HepG2 (cell line): Measurements from ENCODE around the gene DSE. TPM values are rescaled to one million over a fixed set of nuclear protein-coding genes. Genes with fewer than 3 reads are reported as not detected.

Source experiments
- ATAC-seq: fragments of 200-7000 bp; cut with Tn5 transposase; 3 replicates; pipeline ENCODE4 v1.9.1; 2020; ENCODE audit warnings: mild to moderate bottlenecking, moderate library complexity
- BruUV-seq: library from RNA; stranded (reverse); fragments of 400-500 nt; replicated peaks from 2 replicates; lab custom pipeline; 2021; lab: Mats Ljungman, UMichigan
- CTCF ChIA-PET: fragments of 300-600 bp; formaldehyde crosslinking; extraction: SDS; loops from one replicate; lab custom pipeline; 2021; ENCODE audit warnings: low total read pairs, inconsistent platforms, low intra/inter-chr PET ratio; lab: Yijun Ruan, JAX
- POLR2A ChIA-PET: fragments of 350-600 bp; sonication (Branson Sonifier 250); formaldehyde crosslinking; loops from one replicate; lab custom pipeline; 2020; ENCODE audit warnings: antibody characterized with exemption, inconsistent platforms; lab: Yijun Ruan, JAX
- DNase-seq: peaks from one replicate; pipeline ENCODE4 v3.0.0-alpha.2; 2015; ENCODE audit warnings: low spot score
- FAIRE-seq: peaks from 3 replicates; lab custom pipeline; 2011; peaks lifted over from hg19 to GRCh38; lab: Jason Lieb, UNC
- H2AFZ ChIP-seq: one replicate; pipeline ENCODE4 v1.6.1; 2011; ENCODE audit warnings: low read length, inconsistent platforms
- H3K27ac ChIP-seq: fragments of 300-600 bp; 3 replicates; pipeline ENCODE4 v1.8.0; 2011; ENCODE audit warnings: mixed run types, mild to moderate bottlenecking, mixed read lengths, low read length, inconsistent platforms; ENCODE audit not compliant: insufficient read depth; ENCODE audit errors: extremely low read length
- H3K27me3 ChIP-seq, 2 experiments: fragments of 200-600 bp in 1 of 2; 2 replicates in 1 of 2; 3 replicates in 1 of 2; pipeline versions ENCODE4 v1.6.0 to v1.8.0; 2011; ENCODE audit warnings: low read length in 2 of 2, mild to moderate bottlenecking in 2 of 2, moderate library complexity in 2 of 2, inconsistent platforms in 1 of 2; ENCODE audit not compliant: insufficient read depth in 2 of 2, control insufficient read depth in 1 of 2
- H3K36me3 ChIP-seq, 2 experiments: fragments of 200-600 bp in 1 of 2; replicated peaks in 1 of 2; 2 replicates in 1 of 2; 3 replicates in 1 of 2; pipeline versions ENCODE4 v1.5.1 to v1.8.0; 2011; ENCODE audit warnings: low read length in 2 of 2, inconsistent platforms in 1 of 2; ENCODE audit not compliant: insufficient read depth in 2 of 2, control insufficient read depth in 1 of 2
- H3K4me1 ChIP-seq: 2 replicates; pipeline ENCODE4 v1.5.1; 2012; ENCODE audit warnings: low read length, inconsistent platforms; ENCODE audit not compliant: insufficient read depth
- H3K4me2 ChIP-seq: 2 replicates; pipeline ENCODE4 v1.6.0; 2011; ENCODE audit warnings: low read depth, low read length, inconsistent platforms
- H3K4me3 ChIP-seq, 3 experiments: fragments of 200-600 bp in 1 of 3; sonication (generic), shearing (Covaris generic) in 1 of 3; replicated peaks in 1 of 3; 2 replicates each; pipeline ENCODE4 v1.5.1; 2011 to 2016; ENCODE audit warnings: low read length in 3 of 3, inconsistent platforms in 2 of 3, low read depth in 2 of 3, mild to moderate bottlenecking in 2 of 3, control low read depth in 1 of 3, mixed read lengths in 1 of 3; ENCODE audit not compliant: insufficient read depth in 1 of 3
- H3K79me2 ChIP-seq: one replicate; pipeline ENCODE4 v1.6.1; 2011; ENCODE audit warnings: low read length, inconsistent platforms; ENCODE audit not compliant: insufficient read depth
- H3K9ac ChIP-seq: 2 replicates; pipeline ENCODE4 v1.6.0; 2011; ENCODE audit warnings: mild to moderate bottlenecking, low read depth, low read length, inconsistent platforms; ENCODE audit not compliant: insufficient read depth
- H3K9me3 ChIP-seq: 2 replicates; pipeline ENCODE4 v1.5.1; 2012; ENCODE audit warnings: mild to moderate bottlenecking, low read length
- H4K20me1 ChIP-seq: 2 replicates; pipeline ENCODE4 v1.6.0; 2011; ENCODE audit warnings: inconsistent platforms, mild to moderate bottlenecking, low read length, moderate library complexity; ENCODE audit not compliant: insufficient read depth
- KDM6A ChIP-seq: IDR thresholded peaks from 2 replicates; pipeline ENCODE4 v1.6.1; 2016; ENCODE audit warnings: low read depth
- MAF1 ChIP-seq: sonication (generic); formaldehyde crosslinking; IDR thresholded peaks from 2 replicates; pipeline ENCODE4 v1.5.0; 2020; ENCODE audit warnings: missing genetic modification reagents, borderline replicate concordance
- RXRA ChIP-seq: sonication (generic); formaldehyde crosslinking; IDR thresholded peaks from 2 replicates; pipeline ENCODE4 v1.5.1; 2020; ENCODE audit warnings: missing genetic modification reagents
- SNAI1 ChIP-seq: sonication (generic); formaldehyde crosslinking; IDR thresholded peaks from 2 replicates; pipeline ENCODE4 v1.5.0; 2020; ENCODE audit warnings: mild to moderate bottlenecking, missing genetic modification reagents, borderline replicate concordance
- ZFP36L2 ChIP-seq: sonication (generic); formaldehyde crosslinking; IDR thresholded peaks from 2 replicates; pipeline ENCODE4 v1.4.0; 2020; ENCODE audit warnings: missing genetic modification reagents
- ZNF138 ChIP-seq: sonication (generic); formaldehyde crosslinking; IDR thresholded peaks from 2 replicates; pipeline ENCODE4 v1.5.0; 2020; ENCODE audit warnings: mild to moderate bottlenecking, low read depth, missing genetic modification reagents
- in situ Hi-C: cut with HindIII; loops from 2 replicates; pipeline ENCODE4 v1.10.0; 2017; ENCODE audit warnings: low pct_unique_long_range_greater_than_20kb; ENCODE audit not compliant: extremely low pct_ligation_motif_present
- intact Hi-C: fragments of 100-400 bp; cut with micrococcal nuclease; formaldehyde crosslinking; loops from one replicate; pipeline ENCODE4 v1.10.0; 2022; ENCODE audit not compliant: unreplicated experiment
- polyA plus RNA-seq, 8 experiments: library from polyadenylated mRNA; depleted of rRNA in 3 of 8; stranded (reverse) in 7 of 8; unstranded in 1 of 8; fragments of >200 nt; fragmentation: Illumina TruSeq in 4 of 8; extraction: Trizol in 4 of 8; gene quantifications; 2 replicates each; pipeline versions ENCODE4 v1.2.1 to v1.2.3, GENCODE V29; 2011 to 2016; ENCODE audit warnings: low read depth in 4 of 8, missing spikeins in 1 of 8, mixed read lengths in 1 of 8; ENCODE audit not compliant: insufficient read depth in 1 of 8
- total RNA-seq, 5 experiments: library from RNA; depleted of rRNA; stranded (reverse); fragments of >200 nt; fragmentation: Illumina TruSeq; extraction: Trizol; gene quantifications; 2 replicates each; pipeline ENCODE4 v1.2.3, GENCODE V29; 2016; ENCODE audit warnings: low read depth in 1 of 5
- TF ChIP-seq, protein P1 (sequence below): sonication (generic); formaldehyde crosslinking; IDR thresholded peaks from 2 replicates; pipeline ENCODE4 v1.5.1; 2020; ENCODE audit warnings: missing genetic modification reagents, mild to moderate bottlenecking, borderline replicate concordance
- TF ChIP-seq, protein P2 (sequence below): sonication (generic); formaldehyde crosslinking; IDR thresholded peaks from 2 replicates; pipeline ENCODE4 v1.4.0; 2020; ENCODE audit warnings: missing genetic modification reagents
- TF ChIP-seq, protein P3 (sequence below): sonication (generic); formaldehyde crosslinking; IDR thresholded peaks from 2 replicates; pipeline ENCODE4 v1.4.0; 2020; ENCODE audit warnings: missing genetic modification reagents, mild to moderate bottlenecking, borderline replicate concordance

The DSE gene
- total and polyA plus RNA-seq, 2 of the 13 experiments (the other 11 are each of a cell fraction or from before 2014, with no cell fraction given), result 2.6 to 4.6 TPM

DNA sequence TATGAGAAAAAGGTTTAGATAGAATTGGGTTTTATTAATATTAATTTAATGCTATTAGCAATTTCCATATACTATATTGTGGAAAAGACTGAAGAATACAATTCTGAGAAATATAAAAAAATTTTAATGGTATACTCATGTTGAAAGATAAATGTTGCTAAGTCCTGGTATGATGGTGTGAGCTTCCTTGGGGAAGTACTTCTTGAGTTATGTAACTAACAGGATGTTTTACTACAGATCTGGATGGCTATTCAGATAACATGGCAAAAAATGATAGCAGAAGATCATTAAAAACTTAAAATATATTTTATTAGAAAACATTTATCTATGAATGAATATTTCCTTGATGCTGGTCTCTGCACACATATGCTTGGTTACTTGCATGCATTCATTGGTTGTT, 66.9 kb downstream of the DSE start:
- TF ChIP-seq RXRA (no peak), ZFP36L2 (CRISPR knock-in tag) (no peak), SNAI1 (CRISPR knock-in tag) (no peak), ZNF138 (CRISPR knock-in tag) (no peak), MAF1 (CRISPR knock-in tag) (no peak), KDM6A (CRISPR knock-in tag) (no peak)
- TF ChIP-seq, protein P1, sequence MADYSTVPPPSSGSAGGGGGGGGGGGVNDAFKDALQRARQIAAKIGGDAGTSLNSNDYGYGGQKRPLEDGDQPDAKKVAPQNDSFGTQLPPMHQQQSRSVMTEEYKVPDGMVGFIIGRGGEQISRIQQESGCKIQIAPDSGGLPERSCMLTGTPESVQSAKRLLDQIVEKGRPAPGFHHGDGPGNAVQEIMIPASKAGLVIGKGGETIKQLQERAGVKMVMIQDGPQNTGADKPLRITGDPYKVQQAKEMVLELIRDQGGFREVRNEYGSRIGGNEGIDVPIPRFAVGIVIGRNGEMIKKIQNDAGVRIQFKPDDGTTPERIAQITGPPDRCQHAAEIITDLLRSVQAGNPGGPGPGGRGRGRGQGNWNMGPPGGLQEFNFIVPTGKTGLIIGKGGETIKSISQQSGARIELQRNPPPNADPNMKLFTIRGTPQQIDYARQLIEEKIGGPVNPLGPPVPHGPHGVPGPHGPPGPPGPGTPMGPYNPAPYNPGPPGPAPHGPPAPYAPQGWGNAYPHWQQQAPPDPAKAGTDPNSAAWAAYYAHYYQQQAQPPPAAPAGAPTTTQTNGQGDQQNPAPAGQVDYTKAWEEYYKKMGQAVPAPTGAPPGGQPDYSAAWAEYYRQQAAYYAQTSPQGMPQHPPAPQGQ (CRISPR knock-in tag), result no peak
- TF ChIP-seq, protein P2, sequence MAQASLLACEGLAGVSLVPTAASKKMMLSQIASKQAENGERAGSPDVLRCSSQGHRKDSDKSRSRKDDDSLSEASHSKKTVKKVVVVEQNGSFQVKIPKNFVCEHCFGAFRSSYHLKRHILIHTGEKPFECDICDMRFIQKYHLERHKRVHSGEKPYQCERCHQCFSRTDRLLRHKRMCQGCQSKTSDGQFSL (CRISPR knock-in tag), result no peak
- TF ChIP-seq, protein P3, sequence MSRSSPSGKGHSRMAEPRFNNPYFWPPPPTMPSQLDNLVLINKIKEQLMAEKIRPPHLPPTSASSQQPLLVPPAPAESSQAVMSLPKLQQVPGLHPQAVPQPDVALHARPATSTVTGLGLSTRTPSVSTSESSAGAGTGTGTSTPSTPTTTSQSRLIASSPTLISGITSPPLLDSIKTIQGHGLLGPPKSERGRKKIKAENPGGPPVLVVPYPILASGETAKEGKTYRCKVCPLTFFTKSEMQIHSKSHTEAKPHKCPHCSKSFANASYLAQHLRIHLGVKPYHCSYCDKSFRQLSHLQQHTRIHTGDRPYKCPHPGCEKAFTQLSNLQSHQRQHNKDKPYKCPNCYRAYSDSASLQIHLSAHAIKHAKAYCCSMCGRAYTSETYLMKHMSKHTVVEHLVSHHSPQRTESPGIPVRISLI (CRISPR knock-in tag), result no peak
- Histone ChIP-seq H3K27ac (no peak overlapping the region), H3K9ac (no peak overlapping the region), H3K36me3 (no peaks in the 10 kb centered on the region), H2AFZ (no peak overlapping the region), H3K4me3 (no peak overlapping the region), H3K4me2 (no peak overlapping the region), H3K79me2 (no peaks in the 10 kb centered on the region), H3K27me3 (no peaks in the 10 kb centered on the region), H3K9me3 (no peaks in the 10 kb centered on the region), H4K20me1 (no peaks in the 10 kb centered on the region), H3K4me1 (no peaks in the 10 kb centered on the region)
- BruUV-seq, result no TSS peak
- no peak for ATAC-seq
- ChIA-PET POLR2A (no interaction called here), CTCF (no interaction called here)
- in situ Hi-C loops (no loop called here), intact Hi-C loops (no loop called here)
- DNase-seq, result no peak
- FAIRE-seq, result no peak
